WTC11 (cell line): ENCODE measurements around the gene MZF1. TPM values are rescaled to one million over a fixed set of nuclear protein-coding genes. Genes with fewer than 3 reads are reported as not detected.
A peak's percentile ranks its signal among the peaks of the same experiment; 100 is the strongest.

Experiments
- ATAC-seq: fragments of 200-7000 bp; cut with Tn5 transposase; 2 replicates; pipeline ENCODE4 v1.10.0; 2021; ENCODE audit warnings: mild to moderate bottlenecking, moderate library complexity
- CTCF ChIA-PET: fragments of 300-600 bp; sonication (Branson Sonifier 250); formaldehyde crosslinking; loops from one replicate; lab custom pipeline; 2021; ENCODE audit warnings: antibody characterized with exemption; lab: Charles Lee
- POLR2A ChIA-PET: fragments of 350-600 bp; sonication (Branson Sonifier 250); formaldehyde crosslinking; loops from one replicate; lab custom pipeline; 2021; ENCODE audit warnings: antibody characterized with exemption; lab: Charles Lee
- DNase-seq: peaks from one replicate; pipeline ENCODE4 v3.0.0; 2021; ENCODE audit warnings: low spot score
- H3K27ac Mint-ChIP-seq: 2 replicates; pipeline ENCODE4 v1.8.0; 2021; ENCODE audit warnings: mixed read lengths
- H3K27me3 Mint-ChIP-seq: 2 replicates; pipeline ENCODE4 v1.8.0; 2021; ENCODE audit warnings: low read depth, mild to moderate bottlenecking, moderate library complexity, mixed read lengths
- H3K36me3 Mint-ChIP-seq: 2 replicates; pipeline ENCODE4 v1.8.0; 2021; ENCODE audit warnings: mixed read lengths
- H3K4me1 Mint-ChIP-seq: 2 replicates; pipeline ENCODE4 v1.8.0; 2022; ENCODE audit warnings: mixed read lengths
- H3K4me3 Mint-ChIP-seq: 2 replicates; pipeline ENCODE4 v1.8.0; 2021; ENCODE audit warnings: mild to moderate bottlenecking, moderate library complexity, mixed read lengths
- H3K9me3 Mint-ChIP-seq: 2 replicates; pipeline ENCODE4 v1.8.0; 2021; ENCODE audit warnings: mixed read lengths
- ARID4B ChIP-seq: sonication (generic); formaldehyde crosslinking; IDR thresholded peaks from 2 replicates; pipeline ENCODE4 v1.8.0; 2023; ENCODE audit warnings: missing genetic modification reagents, mild to moderate bottlenecking, borderline replicate concordance
- ATF1 ChIP-seq: sonication (generic); formaldehyde crosslinking; IDR thresholded peaks from 2 replicates; pipeline ENCODE4 v1.8.1; 2023; ENCODE audit warnings: mild to moderate bottlenecking, moderate library complexity, missing genetic modification reagents
- E2F1 ChIP-seq: sonication (generic); formaldehyde crosslinking; IDR thresholded peaks from 2 replicates; pipeline ENCODE4 v1.8.0; 2022; ENCODE audit warnings: mild to moderate bottlenecking, missing genetic modification reagents
- ERG ChIP-seq: fragments of 250-450 bp; sonication (Bioruptor Pico); IDR thresholded peaks from 2 replicates; pipeline ENCODE4 v1.8.0; 2021; ENCODE audit warnings: mild to moderate bottlenecking
- JUN ChIP-seq: sonication (generic); formaldehyde crosslinking; IDR thresholded peaks from 2 replicates; pipeline ENCODE4 v1.8.0; 2023; ENCODE audit warnings: mild to moderate bottlenecking, missing genetic modification reagents
- KAT7 ChIP-seq: sonication (generic); formaldehyde crosslinking; IDR thresholded peaks from 2 replicates; pipeline ENCODE4 v1.8.1; 2023; ENCODE audit warnings: missing genetic modification reagents, mild to moderate bottlenecking, borderline replicate concordance
- MXD4 ChIP-seq: fragments of 250-450 bp; sonication (Bioruptor Pico); IDR thresholded peaks from 2 replicates; pipeline ENCODE4 v1.8.0; 2021; ENCODE audit warnings: mild to moderate bottlenecking, moderate library complexity, borderline replicate concordance
- NFATC4 ChIP-seq: fragments of 250-450 bp; sonication (Bioruptor Pico); IDR thresholded peaks from 2 replicates; pipeline ENCODE4 v1.9.0; 2021; ENCODE audit warnings: mild to moderate bottlenecking
- NFYB ChIP-seq: sonication (generic); formaldehyde crosslinking; conservative IDR thresholded peaks from 2 replicates; pipeline ENCODE4 v1.8.0; 2022; ENCODE audit warnings: low read depth, missing genetic modification reagents
- NR2C2 ChIP-seq: sonication (generic); formaldehyde crosslinking; IDR thresholded peaks from 2 replicates; pipeline ENCODE4 v1.8.0; 2022; ENCODE audit warnings: mild to moderate bottlenecking, missing genetic modification reagents
- PRDM15 ChIP-seq: sonication (generic); formaldehyde crosslinking; IDR thresholded peaks from 2 replicates; pipeline ENCODE4 v1.8.0; 2022; ENCODE audit warnings: missing genetic modification reagents
- PRRX2 ChIP-seq: fragments of 250-450 bp; sonication (Bioruptor Pico); IDR thresholded peaks from 2 replicates; pipeline ENCODE4 v1.8.0; 2021; ENCODE audit warnings: mild to moderate bottlenecking
- TCF7 ChIP-seq: sonication (generic); formaldehyde crosslinking; IDR thresholded peaks from 2 replicates; pipeline ENCODE4 v1.8.0; 2022; ENCODE audit warnings: mild to moderate bottlenecking, low read depth, missing genetic modification reagents, moderate library complexity
- TEAD1 ChIP-seq: sonication (generic); formaldehyde crosslinking; IDR thresholded peaks from 2 replicates; pipeline ENCODE4 v1.8.0; 2022; ENCODE audit warnings: mild to moderate bottlenecking, missing genetic modification reagents
- USF2 ChIP-seq: sonication (generic); formaldehyde crosslinking; IDR thresholded peaks from 2 replicates; pipeline ENCODE4 v1.8.1; 2023; ENCODE audit warnings: mild to moderate bottlenecking, missing genetic modification reagents, moderate library complexity
- total RNA-seq: library from RNA; stranded (reverse); gene quantifications from 3 replicates; pipeline ENCODE4 v1.2.3, GENCODE V29; 2021

MZF1 gene
- total RNA-seq, 1 experiment from 2014 or later, result 22.2 TPM

- POLR2A ChIA-PET, result interaction anchor here (2.4 to 2.6 kb wide), 2 partner anchors 19 to 44 kb away, joined by 10 to 14 read pairs; partner anchors contain the start of genes TRIM28 and ZBTB45
- DNase-seq, result peak; percentile 7
- Mint-ChIP-seq H3K36me3 (peaks cover 7% of the 10 kb centered on the region; the same call in 1 of the 2 replicates), H3K9me3 (no peaks in the 10 kb centered on the region), H3K4me1 (peaks cover 14% of the 10 kb centered on the region), H3K4me3 (peak overlapping the region; percentile 66), H3K27me3 (peaks cover 56% of the 10 kb centered on the region)
- ATAC-seq, result no peak
- no peak for TF ChIP-seq NFATC4 (CRISPR knock-in tag)
- TF ChIP-seq E2F1, result no peak
- no peak for TF ChIP-seq TEAD1 (CRISPR knock-in tag)
- no peak for TF ChIP-seq JUN (CRISPR knock-in tag)
- no peak for TF ChIP-seq ARID4B
- TF ChIP-seq NR2C2 (CRISPR knock-in tag), result no peak
- no peak for TF ChIP-seq PRDM15
- no peak for TF ChIP-seq TCF7 (CRISPR knock-in tag)
- TF ChIP-seq ERG, result no peak
- TF ChIP-seq ATF1 (CRISPR knock-in tag), result no peak
- no peak for TF ChIP-seq USF2 (CRISPR knock-in tag)
- no peak for TF ChIP-seq NFYB (CRISPR knock-in tag)
- TF ChIP-seq MXD4 (CRISPR knock-in tag), result no peak
- no peak for TF ChIP-seq KAT7 (CRISPR knock-in tag)
- TF ChIP-seq PRRX2 (CRISPR knock-in tag), result no peak
- TF ChIP-seq, all 79 proteins: peak for 0
- CTCF ChIA-PET, result interaction anchor here (0.9 to 3.6 kb wide), 4 partner anchors 12 to 50 kb away, joined by 3 to 20 read pairs (median 4); partner anchors contain the start of gene ZBTB45
- H3K27ac Mint-ChIP-seq, result no peak overlapping the region
These were observed 9.3 kb downstream of the MZF1 start for GRCh38 chr19:58563823-58564222.
